Smooth muscle cell (in vitro differentiated cells): ENCODE data around the gene PLXDC2. TPM values are rescaled to one million over a fixed set of nuclear protein-coding genes. Genes with fewer than 3 reads are reported as not detected.

Experiments
- DNase-seq: peaks from one replicate; lab custom pipeline; 2025; ENCODE audit not compliant: unreplicated experiment; lab: John Stamatoyannopoulos, UW
- H2AFZ ChIP-seq: fragments of 200-600 bp; sonication (generic); 2 replicates; pipeline ENCODE4 v1.6.0; 2016; ENCODE audit warnings: antibody characterized with exemption, low read depth, mild to moderate bottlenecking
- H3F3A ChIP-seq: fragments of 200-600 bp; sonication (generic); 2 replicates; pipeline ENCODE4 v1.6.0; 2017; ENCODE audit warnings: antibody characterized with exemption, low read depth
- H3K27ac ChIP-seq: fragments of 200-600 bp; sonication (generic); 2 replicates; pipeline ENCODE4 v1.5.1; 2016; ENCODE audit warnings: low read depth, mild to moderate bottlenecking
- H3K27me3 ChIP-seq: fragments of 200-600 bp; sonication (generic); 2 replicates; pipeline ENCODE4 v1.6.1; 2016; ENCODE audit warnings: low read depth, mild to moderate bottlenecking
- H3K36me3 ChIP-seq: fragments of 200-600 bp; sonication (generic); 2 replicates; pipeline ENCODE4 v1.5.1; 2016; ENCODE audit warnings: low read depth
- H3K4me1 ChIP-seq: fragments of 200-600 bp; sonication (generic); 2 replicates; pipeline ENCODE4 v1.5.1; 2016; ENCODE audit warnings: low read depth
- H3K4me2 ChIP-seq: fragments of 200-600 bp; sonication (generic); 2 replicates; pipeline ENCODE4 v1.6.0; 2016; ENCODE audit warnings: mild to moderate bottlenecking
- H3K4me3 ChIP-seq: fragments of 200-600 bp; sonication (generic); 2 replicates; pipeline ENCODE4 v1.5.1; 2016; ENCODE audit warnings: mild to moderate bottlenecking
- H3K79me2 ChIP-seq: fragments of 200-600 bp; sonication (generic); 2 replicates; pipeline ENCODE4 v1.6.0; 2016; ENCODE audit warnings: low read depth, mild to moderate bottlenecking
- H3K9ac ChIP-seq: fragments of 200-600 bp; sonication (generic); 2 replicates; pipeline ENCODE4 v1.6.0; 2016; ENCODE audit warnings: low read depth
- H3K9me3 ChIP-seq: fragments of 200-600 bp; sonication (generic); replicated peaks from 2 replicates; pipeline ENCODE4 v1.5.1; 2016; ENCODE audit warnings: low read depth
- H4K20me1 ChIP-seq: fragments of 200-600 bp; sonication (generic); 2 replicates; pipeline ENCODE4 v1.6.0; 2016; ENCODE audit warnings: low read depth
- WGBS: methylation state at CpG from one replicate; pipeline ENCODE4 v1.1.7; 2016; ENCODE audit warnings: low lambda C conversion rate; 5-methylcytosine and 5-hydroxymethylcytosine counted together
- polyA plus RNA-seq: library from polyadenylated mRNA; unstranded; fragments of >200 nt; fragmentation: Nextera tagmentation; extraction: Ambion mirVana; gene quantifications from 2 replicates; pipeline ENCODE4 v1.2.1, GENCODE V29; 2016
- total RNA-seq: library from RNA; depleted of rRNA; stranded (reverse); fragments of >200 nt; gene quantifications from 2 replicates; pipeline ENCODE4 v1.2.3, GENCODE V29; 2014
- TF ChIP-seq, protein P1 (sequence below): fragments of 200-600 bp; sonication (generic); IDR thresholded peaks from 2 replicates; pipeline ENCODE4 v1.5.1; 2017; ENCODE audit warnings: borderline replicate concordance, mild to moderate bottlenecking, antibody characterized with exemption; ENCODE audit not compliant: insufficient read depth, poor library complexity, severe bottlenecking

PLXDC2 gene
- total and polyA plus RNA-seq, 2 experiments from 2014 or later: 7.3 to 24.9 TPM

DNA sequence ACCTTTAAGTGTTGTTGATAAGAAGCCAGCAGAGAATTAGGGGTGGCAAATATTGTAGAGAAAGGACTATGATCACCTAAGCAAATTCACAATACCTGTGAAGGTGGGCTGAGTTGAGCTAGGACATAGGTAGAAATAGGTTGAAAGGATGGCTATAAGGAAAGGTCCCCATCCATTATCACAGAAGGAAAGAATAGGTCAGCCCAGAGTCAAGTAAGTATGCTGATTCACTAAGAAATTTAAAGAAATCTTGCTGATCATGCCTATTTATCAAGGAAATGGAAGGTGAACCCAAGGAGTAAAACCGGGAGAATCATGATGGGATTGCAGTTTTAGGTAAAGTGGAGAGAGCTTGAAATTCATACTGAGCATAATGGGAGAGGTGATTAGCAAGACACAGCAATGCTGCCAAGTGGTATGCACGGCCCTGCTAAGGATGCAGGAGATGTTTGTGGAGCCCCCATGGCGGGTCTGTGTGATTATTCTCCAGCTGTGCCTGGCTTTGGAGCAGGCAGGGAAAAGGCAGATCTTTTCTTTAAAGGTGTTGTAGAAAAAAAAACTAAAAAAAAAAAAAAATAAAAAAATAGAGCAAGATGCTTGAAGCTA lies 399.4 kb downstream of the PLXDC2 start:
- Histone ChIP-seq H3K4me1 (peaks cover 8% of the 10 kb centered on the region), H3K27ac (no peak overlapping the region), H3F3A (no peaks in the 10 kb centered on the region), H4K20me1 (no peaks in the 10 kb centered on the region), H3K79me2 (no peaks in the 10 kb centered on the region), H3K9me3 (no peaks in the 10 kb centered on the region), H3K27me3 (no peaks in the 10 kb centered on the region), H2AFZ (no peak overlapping the region), H3K4me3 (no peak overlapping the region), H3K36me3 (no peaks in the 10 kb centered on the region), H3K4me2 (no peak overlapping the region), H3K9ac (no peak overlapping the region)
- 65% methylated on average over 3 of the region's 3 CpGs for WGBS
- TF ChIP-seq, protein P1, sequence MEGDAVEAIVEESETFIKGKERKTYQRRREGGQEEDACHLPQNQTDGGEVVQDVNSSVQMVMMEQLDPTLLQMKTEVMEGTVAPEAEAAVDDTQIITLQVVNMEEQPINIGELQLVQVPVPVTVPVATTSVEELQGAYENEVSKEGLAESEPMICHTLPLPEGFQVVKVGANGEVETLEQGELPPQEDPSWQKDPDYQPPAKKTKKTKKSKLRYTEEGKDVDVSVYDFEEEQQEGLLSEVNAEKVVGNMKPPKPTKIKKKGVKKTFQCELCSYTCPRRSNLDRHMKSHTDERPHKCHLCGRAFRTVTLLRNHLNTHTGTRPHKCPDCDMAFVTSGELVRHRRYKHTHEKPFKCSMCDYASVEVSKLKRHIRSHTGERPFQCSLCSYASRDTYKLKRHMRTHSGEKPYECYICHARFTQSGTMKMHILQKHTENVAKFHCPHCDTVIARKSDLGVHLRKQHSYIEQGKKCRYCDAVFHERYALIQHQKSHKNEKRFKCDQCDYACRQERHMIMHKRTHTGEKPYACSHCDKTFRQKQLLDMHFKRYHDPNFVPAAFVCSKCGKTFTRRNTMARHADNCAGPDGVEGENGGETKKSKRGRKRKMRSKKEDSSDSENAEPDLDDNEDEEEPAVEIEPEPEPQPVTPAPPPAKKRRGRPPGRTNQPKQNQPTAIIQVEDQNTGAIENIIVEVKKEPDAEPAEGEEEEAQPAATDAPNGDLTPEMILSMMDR: no peak
- DNase-seq: no peak

DNA sequence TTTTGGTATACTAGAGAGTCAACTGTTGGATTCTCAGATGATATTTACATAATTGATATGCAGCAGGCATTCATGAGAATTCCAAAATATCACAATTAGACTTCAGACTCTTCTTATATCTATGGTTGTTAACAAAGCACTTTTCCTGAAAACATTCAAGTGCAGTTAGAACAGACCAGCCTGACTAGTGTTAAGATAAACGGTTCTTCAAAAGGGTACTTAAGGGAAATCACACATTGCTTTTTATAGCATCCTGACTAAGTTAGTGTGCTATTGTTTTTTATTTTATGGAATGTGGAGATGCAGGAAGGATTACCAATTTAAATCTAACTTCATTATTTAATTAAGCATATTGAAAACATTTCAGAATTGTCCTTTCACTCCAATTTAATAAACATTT lies 405.1 kb downstream of the PLXDC2 start:
- no peak for DNase-seq

DNA sequence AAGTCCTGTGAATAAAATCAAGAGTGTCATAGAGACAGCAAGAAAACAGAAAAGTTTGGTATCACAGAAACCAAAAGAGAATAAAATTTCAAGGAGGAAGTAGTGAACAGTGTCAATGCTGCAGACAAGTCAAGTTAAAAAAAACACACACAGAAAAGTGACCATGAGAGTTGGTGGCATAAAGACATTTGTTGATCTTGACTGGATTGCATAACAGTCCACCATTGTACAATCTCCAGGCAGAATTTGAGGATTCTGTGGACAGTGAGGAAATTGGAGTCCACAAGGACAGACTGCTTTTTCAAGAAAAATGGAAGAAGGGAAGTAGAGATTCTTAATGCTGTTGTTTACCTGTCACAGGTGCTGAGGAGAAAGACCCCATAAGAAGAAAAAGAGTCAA lies 412.5 kb downstream of the PLXDC2 start:
- Histone ChIP-seq H3K4me3 (no peak overlapping the region), H4K20me1 (no peaks in the 10 kb centered on the region), H3K27me3 (no peaks in the 10 kb centered on the region), H2AFZ (no peak overlapping the region), H3K4me2 (no peak overlapping the region), H3K36me3 (no peaks in the 10 kb centered on the region), H3K4me1 (peaks cover 4% of the 10 kb centered on the region), H3K9me3 (no peaks in the 10 kb centered on the region), H3K79me2 (no peaks in the 10 kb centered on the region), H3K9ac (no peak overlapping the region), H3F3A (no peaks in the 10 kb centered on the region), H3K27ac (no peak overlapping the region)
- no peak for DNase-seq
- TF ChIP-seq, protein P1: no peak

More for the DNA sequence above, 405.1 kb downstream of the PLXDC2 start:
- Histone ChIP-seq H3F3A (no peaks in the 10 kb centered on the region), H3K36me3 (no peaks in the 10 kb centered on the region), H3K27ac (no peak overlapping the region), H3K27me3 (no peaks in the 10 kb centered on the region), H3K4me2 (no peak overlapping the region), H3K4me1 (no peaks in the 10 kb centered on the region), H3K4me3 (no peak overlapping the region), H3K9ac (no peak overlapping the region), H3K79me2 (no peaks in the 10 kb centered on the region), H2AFZ (no peak overlapping the region), H3K9me3 (no peaks in the 10 kb centered on the region), H4K20me1 (no peaks in the 10 kb centered on the region)
- WGBS: 18% methylated on average over 1 of the region's 1 CpG
- TF ChIP-seq, protein P1: no peak

DNA sequence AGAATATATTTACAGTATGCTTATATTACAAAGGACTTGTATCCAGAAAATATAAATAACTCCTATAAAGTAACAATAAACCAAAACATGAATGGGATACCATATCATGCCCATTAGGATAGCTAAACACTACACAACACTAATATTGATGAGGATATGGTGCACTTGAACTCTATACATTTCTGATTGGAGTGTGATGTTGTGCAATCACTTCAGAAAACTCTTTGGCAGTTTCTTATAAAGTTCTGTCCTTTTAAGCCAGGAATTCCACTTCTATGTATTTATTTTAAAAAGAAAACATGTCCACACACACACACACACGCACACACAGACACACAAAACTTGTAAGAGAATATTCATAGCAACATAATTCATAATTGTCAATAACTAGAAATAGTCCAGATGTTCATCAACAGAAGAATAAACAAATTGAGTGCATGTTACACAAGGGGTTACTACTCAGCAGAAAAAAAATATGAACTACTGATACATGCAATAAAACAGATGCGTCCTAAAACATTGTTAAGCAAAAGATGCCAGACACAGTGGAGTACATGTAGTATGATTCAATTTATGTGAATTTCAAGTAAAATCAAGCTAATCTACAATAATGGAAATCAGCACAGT lies 416.0 kb downstream of the PLXDC2 start:
- no peaks in the 10 kb centered on the region for H3K27me3 ChIP-seq
- peaks cover 5% of the 10 kb centered on the region for H3K4me1 ChIP-seq
- no peak overlapping the region for H3K9ac ChIP-seq
- 94% methylated on average over 2 of the region's 2 CpGs for WGBS
- H3K36me3 ChIP-seq: no peaks in the 10 kb centered on the region
- no peaks in the 10 kb centered on the region for H3K9me3 ChIP-seq
- no peak overlapping the region for H3K4me3 ChIP-seq
- no peak overlapping the region for H2AFZ ChIP-seq
- H3K79me2 ChIP-seq: no peaks in the 10 kb centered on the region
- no peaks in the 10 kb centered on the region for H3F3A ChIP-seq
- no peak overlapping the region for H3K4me2 ChIP-seq
- H4K20me1 ChIP-seq: no peaks in the 10 kb centered on the region
- DNase-seq: no peak
- TF ChIP-seq, protein P1: no peak
- H3K27ac ChIP-seq: no peak overlapping the region
